Activated naive CD4-positive, alpha-beta T cell treated with anti-CD3 and anti-CD28 coated beads, Interleukin-2, amount 50 U/mL, for 16 hours (primary cell): ENCODE measurements around the gene ZBTB32.
A peak's percentile ranks its signal among the peaks of the same experiment; 100 is the strongest.

Experiments used
- DNase-seq: peaks from one replicate; pipeline ENCODE4 v3.0.0-alpha.2; 2020

ZBTB32 gene

GRCh38 chr19:35738887-35739229 is 34.5 kb downstream of the ZBTB32 start:
- DNase-seq, result no peak

- DNase-seq, result no peak
Measured at GRCh38 chr19:35739275-35740107, 35.1 kb downstream of the ZBTB32 start.

- no peak for DNase-seq
Measured at GRCh38 chr19:35740108-35740422, 35.7 kb downstream of the ZBTB32 start.

GRCh38 chr19:35740423-35741202 is 36.3 kb downstream of the ZBTB32 start:
- peak; percentile 97 for DNase-seq

- no peak for DNase-seq
Measured at GRCh38 chr19:35741203-35741515, 36.8 kb downstream of the ZBTB32 start.

- DNase-seq, result peak; percentile 71
Measured at GRCh38 chr19:35742121-35742724, 37.9 kb downstream of the ZBTB32 start, which contains the start of gene IGFLR1. Gene IGFLR1 (minus strand): TSS chr19:35742452. CDS start chr19:35741180, 1,272 bp downstream.

- DNase-seq, result no peak
Measured at GRCh38 chr19:35743640-35744429, 39.5 kb downstream of the ZBTB32 start.

GRCh38 chr19:35744430-35745327 is 40.3 kb downstream of the ZBTB32 start:
- peak; percentile 92 for DNase-seq

GRCh38 chr19:35745328-35746086 is 41.1 kb downstream of the ZBTB32 start, which contains the start of the genes PSENEN and U2AF1L4:
Gene PSENEN (plus strand): TSS chr19:35745651. CDS start chr19:35745931, 280 bp downstream.
Gene U2AF1L4 (minus strand): TSS chr19:35745418. CDS start chr19:35745391, 27 bp downstream.
- peak; percentile 95 for DNase-seq

GRCh38 chr19:35746087-35746462 is 41.7 kb downstream of the ZBTB32 start:
- DNase-seq, result no peak

- no peak for DNase-seq
Measured at GRCh38 chr19:35746531-35746930, 42.2 kb downstream of the ZBTB32 start.

- DNase-seq, result peak; percentile 99
Measured at GRCh38 chr19:35748106-35749020, 44.0 kb downstream of the ZBTB32 start, which contains the start of gene LIN37. Gene LIN37 (plus strand): TSS chr19:35748576. CDS start chr19:35748725, 149 bp downstream.

- DNase-seq, result no peak
Measured at GRCh38 chr19:35750167-35750566, 45.8 kb downstream of the ZBTB32 start.

GRCh38 chr19:35751839-35752745 is 47.7 kb downstream of the ZBTB32 start:
- no peak for DNase-seq

GRCh38 chr19:35752746-35753350 is 48.5 kb downstream of the ZBTB32 start:
- no peak for DNase-seq

- no peak for DNase-seq
Measured at GRCh38 chr19:35753634-35754369, 49.4 kb downstream of the ZBTB32 start.

GRCh38 chr19:35754370-35755130 is 50.2 kb downstream of the ZBTB32 start:
- peak; percentile 5 for DNase-seq
